HG03139 (cell line): ENCODE results near the gene FILIP1L.

Experiments used
- ATAC-seq: cut with Tn5 transposase; IDR thresholded peaks from one replicate; pipeline ENCODE4 v1.9.1; 2021; ENCODE audit not compliant: unreplicated experiment

FILIP1L gene

DNA sequence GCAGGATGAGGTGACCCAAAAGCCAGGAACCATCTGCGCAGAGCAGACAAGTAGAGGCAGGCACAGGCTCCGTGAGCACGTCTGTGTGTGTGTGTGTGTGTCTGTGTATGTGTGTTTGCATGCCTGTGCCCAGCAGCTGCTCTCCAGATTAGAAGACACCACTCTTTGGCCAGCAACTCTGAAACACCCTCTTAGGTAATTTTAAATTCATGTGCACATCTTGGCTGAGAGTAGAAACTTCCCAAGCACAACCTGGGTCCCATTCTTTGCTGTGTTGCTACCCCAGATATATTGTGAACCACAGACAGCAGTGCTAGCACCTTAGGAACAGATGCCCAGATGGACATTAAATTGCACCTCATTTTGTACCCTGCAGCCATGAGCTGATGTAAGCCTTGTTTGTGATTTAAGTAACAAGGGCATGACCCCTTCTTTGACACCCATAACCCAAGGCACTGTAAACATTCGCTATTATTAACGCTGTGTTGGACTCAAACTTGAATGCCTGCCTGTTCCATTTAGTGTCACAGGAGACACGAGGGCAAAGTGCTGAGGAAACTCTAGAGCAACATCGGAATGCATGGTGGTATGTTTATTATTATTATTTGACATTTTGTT is at the start of gene FILIP1L:
FILIP1L (minus strand) TSS at position 89 of the 618 bp plus-strand sequence.
- ATAC-seq: no peak

DNA sequence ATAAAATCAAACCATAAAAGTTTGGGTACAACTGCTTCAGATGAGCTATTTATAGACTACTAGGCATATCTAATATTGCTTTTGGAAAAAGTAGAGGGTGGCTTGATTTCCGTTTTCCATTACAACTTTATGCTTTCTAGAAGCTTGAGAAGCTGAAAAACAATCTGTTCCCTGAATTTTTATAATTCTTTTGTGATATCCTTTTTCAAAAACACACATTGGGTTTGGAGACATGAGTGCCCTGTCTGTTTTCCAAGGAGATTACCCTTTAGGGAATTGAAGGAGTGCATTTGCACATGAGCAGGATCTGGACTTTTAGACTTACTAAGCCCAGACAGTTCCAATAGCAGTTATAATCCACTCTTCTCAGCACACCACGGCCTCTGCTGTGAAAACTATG is 49.5 kb upstream of the FILIP1L start:
- no peak for ATAC-seq

DNA sequence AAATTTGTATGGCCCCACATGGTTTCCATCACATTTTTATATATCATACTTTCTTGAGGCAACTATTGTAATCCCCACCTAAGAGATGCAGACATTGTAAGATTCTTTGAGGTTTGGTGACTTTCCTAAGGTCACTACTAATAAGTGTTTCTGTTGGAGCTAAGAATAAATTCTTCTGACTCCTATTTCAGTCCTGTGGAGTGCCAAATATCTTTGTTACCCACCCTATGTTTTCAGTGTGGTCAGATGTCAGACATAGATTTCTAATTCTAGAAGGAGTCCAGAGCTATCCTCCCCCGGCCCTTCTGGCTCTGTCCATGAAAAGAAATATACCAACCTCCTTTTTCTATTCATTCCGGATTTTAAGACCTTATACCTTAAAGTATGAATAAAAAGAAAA is 46.2 kb upstream of the FILIP1L start:
- no peak for ATAC-seq

DNA sequence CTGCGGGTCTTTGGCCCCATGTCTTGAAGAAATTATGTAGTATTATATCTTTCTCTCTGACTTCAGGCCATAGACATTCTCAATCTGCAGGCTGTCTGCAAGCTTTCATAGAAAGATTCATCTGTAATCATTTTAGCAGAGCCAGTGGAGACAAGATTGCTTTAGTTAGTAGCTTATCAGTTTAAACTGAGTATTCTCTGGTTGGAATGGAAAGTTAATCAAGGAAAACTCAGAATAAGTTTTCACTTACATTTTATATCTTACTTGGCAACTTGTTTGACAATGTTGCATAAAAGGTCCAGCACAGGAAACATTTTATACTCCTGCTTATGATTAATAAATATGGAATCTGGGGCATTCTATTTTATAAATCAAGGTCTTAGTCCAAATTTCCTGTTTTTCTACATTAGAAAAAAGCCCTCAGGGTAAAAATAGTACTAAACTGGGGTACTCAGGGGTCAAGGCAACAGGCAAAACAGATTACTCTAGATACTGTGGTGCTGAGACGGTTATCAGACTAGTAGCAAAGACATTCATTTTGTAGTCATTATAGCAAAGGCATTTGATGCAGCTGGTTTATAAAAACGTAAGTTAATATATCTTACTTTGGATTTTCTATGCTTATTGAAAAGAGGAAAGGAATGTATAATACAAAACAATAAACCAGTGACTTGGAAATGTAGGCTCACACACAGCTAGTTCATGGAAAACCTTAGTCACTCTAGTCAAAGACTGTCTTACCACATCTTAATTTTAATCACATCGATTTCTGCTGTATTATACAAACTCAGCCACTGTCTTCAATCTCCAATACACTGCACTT is 45.2 kb upstream of the FILIP1L start:
- ATAC-seq: no peak

DNA sequence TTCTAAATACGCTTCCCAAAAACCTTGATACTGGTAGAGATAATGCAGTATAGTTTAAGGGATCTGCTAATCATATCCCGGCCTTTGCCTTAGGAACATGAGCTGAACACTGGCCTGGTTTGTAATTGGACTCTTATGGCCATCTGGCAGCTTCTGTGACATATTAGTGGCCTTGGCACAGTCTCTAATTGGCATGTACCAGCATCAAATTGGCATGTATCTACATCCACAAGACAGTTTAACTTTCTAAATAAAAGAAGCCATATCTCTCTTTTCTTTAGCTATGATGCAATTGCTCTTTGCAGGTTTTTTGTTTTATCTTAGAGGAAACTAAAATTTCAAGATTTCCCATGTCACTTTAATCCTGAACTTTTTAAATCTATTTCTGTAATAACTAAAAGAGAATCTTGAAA is 44.6 kb upstream of the FILIP1L start:
- no peak for ATAC-seq

DNA sequence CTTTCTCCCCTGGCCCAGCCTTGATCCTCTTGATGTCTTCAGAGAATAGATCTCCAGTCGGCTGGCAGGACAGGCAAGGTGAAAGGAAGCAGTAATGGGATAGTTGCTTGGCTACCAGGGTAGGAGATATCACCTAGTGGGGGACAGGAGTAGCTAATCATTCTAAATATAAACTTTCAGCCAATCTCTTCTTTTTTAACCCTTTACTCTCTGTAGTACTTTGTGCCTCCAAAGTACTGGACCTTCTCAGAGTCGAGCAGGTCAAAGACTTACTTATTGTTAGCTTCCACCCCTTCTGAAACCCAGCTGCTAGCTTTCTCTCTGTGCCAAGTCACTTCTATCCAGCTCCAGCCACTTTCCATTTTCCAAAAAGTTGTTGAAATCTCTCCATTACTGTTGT is 43.4 kb upstream of the FILIP1L start:
- no peak for ATAC-seq

DNA sequence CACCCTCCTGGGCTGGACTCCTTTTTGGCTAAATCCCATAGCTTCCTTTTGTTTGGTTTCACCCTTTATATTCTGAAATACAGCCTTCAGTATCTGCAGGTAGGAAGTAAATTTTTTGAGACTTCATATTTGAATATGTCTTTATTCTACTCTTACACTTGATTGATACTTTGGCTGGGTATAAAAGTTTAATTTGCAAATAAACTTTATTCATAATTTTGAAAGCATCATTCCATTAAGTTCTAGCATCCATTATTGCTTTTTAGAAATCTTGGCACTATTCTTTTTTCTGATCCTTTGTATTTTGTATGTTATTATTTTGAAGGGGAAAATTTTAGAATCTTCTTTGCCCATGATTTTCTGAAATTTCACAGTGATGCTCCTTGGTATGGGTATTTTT is 41.3 kb upstream of the FILIP1L start:
- no peak for ATAC-seq

DNA sequence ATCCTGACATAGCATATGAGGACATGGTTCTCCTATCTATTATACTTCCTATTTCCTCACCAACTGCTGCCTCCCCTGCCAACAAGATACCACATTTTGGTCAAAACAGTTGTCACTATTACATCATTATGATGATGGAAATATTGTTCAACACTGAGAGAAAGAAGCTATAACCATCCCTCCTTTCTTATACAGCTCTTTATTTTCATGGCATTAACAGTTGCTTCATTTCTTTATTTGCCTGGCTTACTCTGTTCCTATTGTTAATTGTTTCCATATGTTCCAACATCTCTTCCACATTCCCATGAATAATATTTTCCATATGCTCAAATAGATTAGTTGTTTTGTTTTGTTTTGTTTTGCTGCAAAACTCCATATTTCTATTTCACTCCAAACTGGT is 40.8 kb upstream of the FILIP1L start:
- no peak for ATAC-seq

DNA sequence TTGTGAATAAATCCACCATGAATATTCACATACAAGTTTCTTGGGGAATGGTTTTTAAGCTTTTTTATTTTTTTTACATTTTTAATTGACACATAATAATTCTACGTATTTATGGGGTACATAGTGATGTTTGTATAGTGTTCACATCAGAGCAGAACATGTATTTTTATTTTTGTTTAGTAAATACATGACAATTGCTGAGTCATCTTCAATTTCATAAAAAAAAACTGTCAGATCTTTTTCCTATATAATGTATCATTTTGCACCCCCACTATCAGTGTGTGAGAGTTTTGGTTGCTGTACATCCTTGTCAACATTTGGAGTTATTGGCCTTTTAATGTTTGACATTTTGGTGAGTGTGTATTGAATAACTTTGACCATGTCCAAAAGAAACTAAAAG is 39.9 kb upstream of the FILIP1L start:
- ATAC-seq: no peak

DNA sequence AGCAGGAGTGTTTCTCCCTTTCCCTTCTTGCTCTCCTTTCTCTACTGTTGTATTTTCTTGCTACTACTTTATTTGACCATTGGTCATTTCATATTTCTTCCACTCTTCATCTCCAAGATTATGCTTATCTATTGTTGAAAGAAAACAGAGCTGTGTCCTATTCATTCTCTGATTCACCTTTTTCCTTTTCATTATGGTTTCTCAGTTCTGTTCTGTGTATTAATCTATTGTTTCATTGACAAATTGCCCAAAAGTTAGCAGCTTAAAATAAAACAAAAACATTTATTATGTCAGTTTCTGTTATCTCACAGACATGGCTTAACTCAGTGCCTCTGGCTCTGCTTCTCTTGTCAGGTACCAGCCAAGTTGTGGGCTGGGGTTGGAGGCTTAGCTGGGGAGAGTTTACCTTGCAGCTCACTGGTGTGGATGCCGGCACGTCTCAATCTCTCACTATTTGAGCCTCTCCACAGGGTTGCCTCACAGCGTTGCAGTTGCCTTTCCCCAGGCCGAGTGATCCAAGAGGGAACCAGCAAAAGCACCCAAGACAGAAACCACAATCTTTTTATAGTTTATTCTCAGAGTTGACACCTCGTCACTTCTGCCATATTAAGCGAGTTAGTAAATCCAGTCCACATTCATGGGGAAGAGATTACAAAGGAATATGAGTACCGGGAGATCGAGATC is 36.9 kb upstream of the FILIP1L start:
- no peak for ATAC-seq

DNA sequence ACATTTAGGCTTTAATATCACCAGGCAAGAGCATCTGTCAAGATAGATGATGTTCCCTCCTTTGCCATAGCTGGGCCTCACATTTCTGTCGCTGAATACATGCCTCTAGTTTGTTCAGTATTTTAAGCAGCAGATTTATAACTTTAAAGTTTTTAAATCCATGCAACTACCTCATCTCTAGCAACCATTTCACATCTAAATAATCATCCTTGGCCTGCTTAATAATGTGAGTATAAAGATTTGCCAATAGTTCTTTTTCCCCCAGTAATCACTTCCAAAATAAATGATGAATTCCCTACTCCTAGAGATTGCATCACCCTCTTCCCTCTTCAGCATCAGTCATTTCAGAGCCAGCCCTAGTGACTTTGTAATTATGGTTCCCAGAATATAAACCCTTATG is 36.2 kb upstream of the FILIP1L start:
- no peak for ATAC-seq

DNA sequence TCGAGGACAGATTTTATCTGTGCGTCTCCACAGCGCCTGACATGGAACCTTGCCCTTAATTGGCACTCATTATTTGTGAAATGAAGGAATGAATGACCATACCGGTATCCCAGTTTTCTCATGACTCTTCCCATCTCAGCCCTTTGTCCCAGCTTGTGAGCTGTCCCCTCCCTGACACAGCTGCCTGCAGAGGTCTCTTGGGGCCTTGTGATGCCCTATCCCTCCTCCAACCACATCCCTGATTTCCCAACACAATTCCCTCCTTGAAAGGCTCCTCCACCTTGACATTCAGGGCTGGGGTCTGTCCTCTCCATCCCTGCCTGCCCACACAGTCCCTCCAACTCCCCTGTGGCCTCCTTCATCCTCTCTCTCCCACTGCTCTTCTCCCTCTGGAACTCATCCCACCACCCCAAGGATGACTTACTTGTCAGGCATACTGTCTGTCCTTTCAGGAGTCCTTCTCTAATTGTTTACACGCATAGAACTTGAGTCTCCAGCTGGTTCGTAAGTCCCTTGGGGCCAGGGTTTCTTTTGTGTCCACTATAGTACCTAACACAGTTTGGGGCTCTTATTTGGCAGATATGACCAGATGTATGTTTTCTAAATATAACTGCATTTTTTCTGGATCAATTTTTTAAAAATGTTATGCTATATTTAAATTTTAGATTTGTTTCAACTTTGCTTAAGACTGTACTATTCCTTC is 35.6 kb upstream of the FILIP1L start:
- ATAC-seq: no peak

DNA sequence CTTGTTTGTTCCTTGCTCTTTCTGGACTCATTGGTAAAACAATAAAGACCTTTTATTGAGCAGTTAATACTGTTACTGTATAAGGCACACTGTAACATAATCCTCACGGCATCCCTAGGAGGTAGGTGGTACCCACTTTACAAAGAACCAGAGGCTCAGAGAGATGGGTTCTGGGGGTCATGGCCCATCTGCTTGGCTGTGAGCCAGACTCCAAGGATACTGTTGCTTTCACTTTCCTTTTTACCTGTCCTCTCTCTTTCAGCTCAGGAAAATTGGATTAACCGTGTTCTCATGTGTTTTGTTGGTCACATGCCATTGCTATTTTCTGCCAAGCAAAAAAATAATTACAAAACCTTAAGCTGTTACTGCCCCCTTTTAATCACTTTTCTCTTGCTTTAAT is 34.8 kb upstream of the FILIP1L start:
- no peak for ATAC-seq

DNA sequence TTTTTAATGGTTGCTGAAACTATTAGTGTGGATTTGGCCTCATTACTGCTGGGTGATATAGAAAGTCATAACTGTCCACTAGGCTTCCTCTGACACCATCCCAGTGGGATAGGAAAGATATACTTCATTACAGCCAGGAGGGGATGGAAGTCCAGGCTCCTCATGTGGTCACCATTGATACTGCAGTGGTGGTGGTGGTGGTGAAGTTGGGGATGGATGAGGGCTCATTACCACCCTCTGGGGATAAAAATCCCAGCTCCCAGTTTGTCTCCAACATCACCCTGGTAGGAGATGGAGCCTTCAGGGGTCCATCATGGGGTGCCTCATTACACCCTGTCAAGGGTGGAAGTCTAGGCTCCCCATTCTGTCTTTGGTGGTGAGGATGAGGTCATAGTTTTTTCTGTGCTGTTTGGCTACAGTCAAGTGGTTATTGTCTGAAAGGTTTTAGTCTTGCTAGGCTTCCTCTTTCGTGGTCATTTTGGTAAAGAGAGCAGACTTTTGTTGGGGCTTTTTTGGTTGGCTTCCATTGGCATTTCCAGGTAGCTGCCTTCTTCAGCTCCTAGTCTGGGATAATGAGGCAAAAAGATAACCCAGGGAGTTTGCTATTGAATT is 30.1 kb upstream of the FILIP1L start:
- ATAC-seq: peak; percentile 83

DNA sequence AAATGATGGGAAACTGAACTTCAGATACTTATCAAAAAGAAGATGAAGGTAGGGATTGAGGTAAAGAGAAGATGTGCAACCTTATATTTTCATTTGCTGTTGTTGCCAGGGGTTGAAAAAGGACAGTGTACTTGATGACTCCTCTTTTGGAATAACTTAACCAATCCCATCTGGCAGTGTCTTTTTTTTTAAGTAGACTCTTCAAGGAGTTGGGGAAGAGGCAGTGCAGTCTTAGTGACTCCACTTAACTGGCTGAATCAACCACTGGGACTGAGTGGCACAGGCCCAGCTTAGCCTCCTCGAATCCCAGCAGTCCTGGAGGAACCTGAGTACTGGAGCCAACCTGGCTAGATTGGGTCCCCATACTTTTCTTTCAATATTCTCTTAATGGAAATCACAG is 27.3 kb upstream of the FILIP1L start:
- ATAC-seq: no peak

DNA sequence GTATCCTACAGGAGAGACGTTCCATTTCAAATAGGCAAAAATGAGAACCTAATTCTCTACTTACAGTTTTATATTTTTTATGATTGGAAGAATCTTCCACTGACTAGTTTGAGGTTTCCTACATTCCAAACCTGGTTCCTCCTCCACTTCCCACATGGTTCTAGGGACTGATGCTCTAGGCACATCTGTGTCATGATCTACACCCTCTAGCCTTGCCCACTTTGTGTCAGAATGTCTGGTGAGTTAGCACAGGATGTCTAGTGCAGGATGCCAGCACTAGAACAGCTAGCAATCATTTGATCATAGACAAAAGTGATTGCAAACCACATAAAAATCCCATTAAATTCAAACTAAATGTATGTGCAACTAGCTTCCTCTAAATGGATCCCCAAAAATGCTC is 26.7 kb upstream of the FILIP1L start:
- no peak for ATAC-seq

DNA sequence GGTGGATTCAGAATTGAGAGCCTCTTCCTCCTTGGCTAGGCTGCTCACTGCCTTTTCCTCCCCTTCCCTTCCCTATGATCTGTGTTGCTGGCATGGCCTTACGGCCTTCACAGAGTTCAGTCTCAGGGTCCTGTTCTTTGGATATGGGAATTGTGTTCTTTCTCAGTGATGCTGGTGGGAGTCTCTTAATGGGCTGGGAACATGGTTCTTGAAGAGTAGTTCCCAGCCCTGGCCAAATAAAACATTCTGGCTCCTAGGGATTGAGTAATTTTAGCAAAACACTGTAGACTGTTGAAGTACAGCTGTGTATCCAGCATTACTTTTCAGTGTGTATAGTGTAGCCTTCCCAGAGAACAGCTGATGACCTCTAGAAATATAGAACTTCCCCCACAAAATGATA is 22.6 kb upstream of the FILIP1L start:
- no peak for ATAC-seq

DNA sequence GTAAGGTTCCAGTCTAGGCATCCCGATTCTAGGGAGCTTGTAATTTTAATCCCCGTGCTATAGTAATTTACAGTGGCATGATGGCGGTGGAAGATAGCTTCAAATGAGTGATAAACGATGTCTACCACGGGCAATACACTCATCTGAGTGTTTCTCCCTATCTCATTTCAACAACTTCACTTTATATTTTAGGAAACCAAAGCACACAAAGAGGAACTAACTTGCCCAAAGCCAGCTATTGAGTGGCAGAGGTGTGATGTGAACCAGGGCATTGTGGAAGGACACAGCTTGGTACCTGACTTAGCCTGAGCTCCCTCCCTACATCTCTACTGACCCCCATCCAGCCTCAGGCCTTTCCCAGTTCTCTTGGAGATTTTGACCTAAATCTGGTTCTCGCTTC is 16.9 kb upstream of the FILIP1L start:
- ATAC-seq: no peak

DNA sequence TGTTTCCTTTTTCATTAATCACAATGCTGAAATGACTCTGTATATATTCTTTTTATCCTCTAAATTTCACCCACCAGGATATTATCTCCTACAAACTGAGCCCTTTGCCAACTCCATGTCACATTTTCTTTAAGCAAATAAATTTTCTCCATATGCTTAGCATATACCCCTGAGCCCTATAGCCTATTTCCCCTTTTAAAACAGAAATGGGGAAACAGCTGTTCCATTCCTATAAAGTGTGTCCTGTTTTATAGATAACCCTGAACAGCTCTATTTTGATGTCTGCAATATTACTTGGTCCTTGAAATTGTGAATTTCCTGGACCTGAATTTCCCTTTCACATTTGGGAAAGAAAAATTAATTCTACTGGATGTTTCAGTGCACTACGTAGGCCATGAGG is 15.6 kb upstream of the FILIP1L start:
- ATAC-seq: no peak

DNA sequence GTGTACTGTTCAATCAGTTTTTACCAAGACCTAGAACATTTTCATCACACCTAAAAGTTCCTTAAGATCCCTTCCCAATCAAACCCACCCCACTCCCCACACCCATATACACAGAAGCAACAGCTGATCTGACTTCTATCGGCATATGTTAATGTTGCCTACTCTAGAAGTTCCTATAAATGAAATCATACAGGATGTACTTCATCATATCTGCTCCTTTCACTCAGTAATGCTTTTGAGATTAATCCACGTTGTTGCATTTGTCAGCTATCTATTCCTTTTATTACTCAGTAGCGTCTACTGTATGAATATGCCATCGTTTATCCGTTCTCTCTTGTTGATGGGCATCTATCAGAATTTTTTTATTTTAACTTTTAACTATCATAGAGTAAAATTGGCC is 14.3 kb upstream of the FILIP1L start:
- ATAC-seq: no peak

DNA sequence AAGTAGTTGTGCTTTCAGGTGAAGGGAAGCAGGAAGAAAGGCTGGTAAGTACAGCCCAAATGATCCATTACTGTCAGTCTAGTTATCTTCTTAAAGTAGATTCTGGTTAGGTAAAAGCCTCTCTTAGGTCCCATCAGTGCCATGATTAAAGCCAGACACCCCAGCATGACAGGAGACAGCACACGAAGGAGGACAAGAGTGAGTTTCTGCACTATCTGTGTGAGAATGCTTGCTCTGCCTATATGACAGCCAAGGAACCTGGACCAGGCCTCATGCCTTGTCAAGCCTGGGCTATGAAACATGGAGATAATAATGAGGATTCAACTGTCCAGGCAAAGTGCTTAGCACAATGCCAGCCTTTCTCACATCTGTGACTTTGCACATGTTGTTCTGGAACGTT is 13.5 kb upstream of the FILIP1L start:
- ATAC-seq: no peak
